GM06990 (cell line): ENCODE data around the gene GRIK4.
"Not testable (repeated sequence)": the region's sequence is repeated elsewhere in the genome, so short reads cannot be mapped to it uniquely, and the experiment has no call there.

Experiments
- DNase-seq: peaks from one replicate; pipeline ENCODE4 v3.0.0-alpha.2; 2011; ENCODE audit not compliant: insufficient read length; ENCODE audit errors: extremely low read depth
- H3K27me3 ChIP-seq: replicated peaks from 2 replicates; pipeline ENCODE4 v1.6.0; 2011; ENCODE audit warnings: low read length; ENCODE audit not compliant: control insufficient read depth, insufficient read depth
- H3K36me3 ChIP-seq: 2 replicates; pipeline ENCODE4 v1.5.1; 2011; ENCODE audit warnings: low read length; ENCODE audit not compliant: control insufficient read depth, insufficient read depth
- H3K4me3 ChIP-seq: replicated peaks from 2 replicates; pipeline ENCODE4 v1.5.1; 2011; ENCODE audit warnings: low read depth, mild to moderate bottlenecking, control low read depth, low read length
- TF ChIP-seq, protein P1 (sequence below): IDR thresholded peaks from 2 replicates; pipeline ENCODE4 v1.5.1; 2011; ENCODE audit warnings: low read length, control low read depth, mild to moderate bottlenecking, inconsistent platforms; ENCODE audit not compliant: insufficient read depth, poor library complexity, severe bottlenecking

Gene GRIK4

DNA sequence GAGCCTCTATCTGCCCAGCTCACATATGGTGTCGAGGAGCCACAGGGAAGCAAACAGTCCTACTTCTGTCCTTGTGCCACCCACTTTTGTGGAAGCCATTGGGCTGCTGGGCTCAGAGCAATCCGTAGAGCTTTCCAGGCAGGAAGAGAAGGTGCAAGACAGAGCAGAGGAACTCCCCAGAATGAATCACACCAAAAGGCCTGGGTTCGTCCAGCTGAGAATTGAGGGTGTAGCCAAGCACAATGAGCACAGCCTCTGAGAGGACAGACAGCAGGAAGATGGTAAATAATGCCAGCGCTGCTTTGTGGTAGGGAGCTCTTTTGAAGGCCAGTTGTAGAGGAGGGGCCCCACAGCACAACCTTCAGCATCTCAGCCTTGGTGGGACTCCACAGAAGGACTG lies 237.8 kb downstream of the GRIK4 start:
- H3K4me3 ChIP-seq: no peak overlapping the region
- H3K36me3 ChIP-seq: no peaks in the 10 kb centered on the region
- no peak for DNase-seq
- TF ChIP-seq, protein P1, sequence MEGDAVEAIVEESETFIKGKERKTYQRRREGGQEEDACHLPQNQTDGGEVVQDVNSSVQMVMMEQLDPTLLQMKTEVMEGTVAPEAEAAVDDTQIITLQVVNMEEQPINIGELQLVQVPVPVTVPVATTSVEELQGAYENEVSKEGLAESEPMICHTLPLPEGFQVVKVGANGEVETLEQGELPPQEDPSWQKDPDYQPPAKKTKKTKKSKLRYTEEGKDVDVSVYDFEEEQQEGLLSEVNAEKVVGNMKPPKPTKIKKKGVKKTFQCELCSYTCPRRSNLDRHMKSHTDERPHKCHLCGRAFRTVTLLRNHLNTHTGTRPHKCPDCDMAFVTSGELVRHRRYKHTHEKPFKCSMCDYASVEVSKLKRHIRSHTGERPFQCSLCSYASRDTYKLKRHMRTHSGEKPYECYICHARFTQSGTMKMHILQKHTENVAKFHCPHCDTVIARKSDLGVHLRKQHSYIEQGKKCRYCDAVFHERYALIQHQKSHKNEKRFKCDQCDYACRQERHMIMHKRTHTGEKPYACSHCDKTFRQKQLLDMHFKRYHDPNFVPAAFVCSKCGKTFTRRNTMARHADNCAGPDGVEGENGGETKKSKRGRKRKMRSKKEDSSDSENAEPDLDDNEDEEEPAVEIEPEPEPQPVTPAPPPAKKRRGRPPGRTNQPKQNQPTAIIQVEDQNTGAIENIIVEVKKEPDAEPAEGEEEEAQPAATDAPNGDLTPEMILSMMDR: no peak
- no peaks in the 10 kb centered on the region for H3K27me3 ChIP-seq

DNA sequence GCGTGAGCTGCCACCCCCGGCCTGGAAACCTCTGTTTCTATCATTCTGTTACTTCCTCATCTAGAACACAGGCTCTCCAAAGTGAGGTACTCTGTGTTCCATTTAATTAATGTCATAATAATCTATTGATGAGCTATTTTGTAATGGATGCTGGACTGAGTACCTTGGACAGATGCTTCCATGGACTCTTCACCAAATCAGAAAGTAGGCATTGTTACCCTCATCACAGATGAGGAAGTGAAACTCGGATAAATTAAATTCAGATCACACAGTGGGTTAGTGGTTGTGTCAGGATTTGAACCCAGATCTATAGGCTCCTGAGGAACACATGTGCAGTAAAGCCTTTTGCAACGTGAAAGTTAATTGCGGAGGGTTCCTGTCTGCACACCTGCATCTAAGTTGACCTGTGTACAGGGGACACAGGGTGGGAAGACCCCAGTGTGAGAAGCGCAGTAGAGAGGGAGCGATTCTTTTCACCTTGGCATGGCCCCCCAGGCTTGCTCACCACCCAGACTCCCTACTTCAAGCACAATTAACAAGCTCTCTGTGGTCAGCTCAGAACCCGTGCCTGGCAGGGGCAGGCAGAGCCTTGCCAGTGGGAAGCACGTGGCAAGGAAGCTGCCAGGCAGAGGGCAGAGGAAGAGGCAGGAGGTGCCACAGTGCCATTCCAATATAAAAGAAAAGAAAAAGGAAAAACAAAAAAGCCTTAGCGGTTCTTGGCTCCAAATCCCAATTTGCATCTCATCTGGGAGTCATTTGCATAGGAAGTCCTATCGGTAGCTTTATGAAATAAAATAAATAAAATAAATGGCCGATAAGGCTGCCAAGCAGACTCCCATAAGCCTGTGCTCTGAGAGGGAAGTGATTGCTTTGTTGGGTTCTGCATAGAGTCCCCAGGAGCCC lies 239.3 kb downstream of the GRIK4 start:
- Histone ChIP-seq H3K27me3 (no peaks in the 10 kb centered on the region), H3K4me3 (no peak overlapping the region), H3K36me3 (no peaks in the 10 kb centered on the region)
- no peak for DNase-seq
- TF ChIP-seq, protein P1: no peak

DNA sequence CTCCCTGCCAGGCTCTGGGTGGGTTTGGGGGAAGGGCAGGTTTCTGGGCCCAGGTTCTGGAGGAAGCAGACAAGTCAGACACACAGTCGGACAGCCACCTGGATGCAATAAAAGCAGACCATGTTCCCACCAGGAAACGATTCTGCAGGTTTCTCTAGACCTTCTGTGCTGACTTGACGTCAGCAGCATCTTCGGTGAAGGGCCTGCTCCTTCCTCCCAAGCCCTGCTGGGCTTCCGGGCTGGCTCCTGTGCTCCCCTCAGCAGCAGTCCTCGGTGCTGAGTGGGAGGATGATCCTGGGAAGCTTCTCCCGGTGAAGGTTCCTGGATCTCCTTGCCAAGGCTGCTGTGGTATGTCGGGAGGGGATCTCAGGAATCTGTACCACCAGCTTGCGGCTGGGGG lies 240.0 kb downstream of the GRIK4 start:
- DNase-seq: no peak
- Histone ChIP-seq H3K4me3 (no peak overlapping the region), H3K27me3 (no peaks in the 10 kb centered on the region), H3K36me3 (no peaks in the 10 kb centered on the region)
- TF ChIP-seq, protein P1: no peak

DNA sequence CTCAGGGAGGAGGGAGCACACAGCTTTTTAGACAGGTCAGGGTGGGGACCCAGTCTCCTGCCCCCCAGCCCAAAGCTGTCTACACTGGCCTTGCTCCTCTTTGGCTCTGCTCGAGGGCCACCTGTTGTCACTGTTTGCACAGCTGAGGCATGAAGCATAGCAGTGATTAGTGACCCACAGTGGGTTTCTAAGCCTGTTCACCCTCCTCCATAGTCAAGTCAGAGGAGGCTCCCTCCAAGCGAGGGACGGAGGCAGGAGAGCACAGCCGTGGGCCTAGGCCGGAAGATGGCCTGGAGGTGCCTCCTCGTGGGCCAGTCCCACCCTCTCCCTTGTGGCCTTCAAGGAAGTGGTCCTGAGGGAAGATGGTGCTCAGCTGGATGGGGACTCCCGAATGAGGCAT lies 241.1 kb downstream of the GRIK4 start:
- Histone ChIP-seq H3K27me3 (no peaks in the 10 kb centered on the region), H3K4me3 (no peak overlapping the region), H3K36me3 (no peaks in the 10 kb centered on the region)
- TF ChIP-seq, protein P1: no peak
- DNase-seq: no peak

DNA sequence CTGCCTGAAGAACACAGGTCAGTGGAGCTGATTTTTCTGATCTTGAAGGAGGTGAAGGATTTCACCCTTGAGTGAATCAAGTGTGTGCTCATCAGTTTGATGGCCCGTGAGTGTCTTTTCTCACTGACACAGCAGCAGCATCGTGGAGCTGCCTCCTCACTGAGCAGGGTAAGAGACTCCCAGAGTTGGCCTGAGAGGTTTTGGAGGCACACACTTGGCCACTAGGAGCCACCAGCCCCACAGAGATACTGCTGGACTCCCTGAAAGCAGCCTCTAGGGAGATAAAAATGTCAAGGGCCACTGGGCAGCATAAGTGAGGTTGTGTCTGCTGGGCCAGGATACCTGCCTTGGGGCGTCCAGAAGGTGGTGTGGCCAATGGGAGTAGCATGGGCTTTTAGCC lies 245.4 kb downstream of the GRIK4 start:
- no peak for DNase-seq
- Histone ChIP-seq H3K36me3 (no peaks in the 10 kb centered on the region), H3K27me3 (no peaks in the 10 kb centered on the region), H3K4me3 (no peak overlapping the region)
- TF ChIP-seq, protein P1: no peak

DNA sequence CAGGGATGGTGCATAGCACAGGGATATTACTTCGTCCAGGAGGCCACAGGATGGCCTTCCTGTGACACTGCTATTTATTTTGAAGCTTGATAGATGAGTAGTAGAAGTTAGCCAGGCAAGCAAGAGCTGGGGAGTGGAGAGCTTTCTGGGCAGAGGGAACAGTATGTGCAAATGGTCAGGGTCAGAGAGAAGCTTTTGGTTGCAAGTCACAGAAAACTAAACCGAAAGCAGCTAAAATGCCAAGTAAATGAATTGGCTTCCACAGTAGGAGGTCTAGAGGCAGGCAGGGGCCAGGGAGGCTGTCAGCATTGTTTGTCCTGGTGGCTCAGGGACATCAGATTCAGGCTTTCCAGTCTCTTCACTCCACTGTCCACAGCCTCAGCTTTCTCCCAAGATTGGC lies 247.5 kb downstream of the GRIK4 start:
- no peak for DNase-seq
- Histone ChIP-seq H3K27me3 (no peaks in the 10 kb centered on the region), H3K4me3 (no peak overlapping the region), H3K36me3 (no peaks in the 10 kb centered on the region)
- TF ChIP-seq, protein P1: no peak

DNA sequence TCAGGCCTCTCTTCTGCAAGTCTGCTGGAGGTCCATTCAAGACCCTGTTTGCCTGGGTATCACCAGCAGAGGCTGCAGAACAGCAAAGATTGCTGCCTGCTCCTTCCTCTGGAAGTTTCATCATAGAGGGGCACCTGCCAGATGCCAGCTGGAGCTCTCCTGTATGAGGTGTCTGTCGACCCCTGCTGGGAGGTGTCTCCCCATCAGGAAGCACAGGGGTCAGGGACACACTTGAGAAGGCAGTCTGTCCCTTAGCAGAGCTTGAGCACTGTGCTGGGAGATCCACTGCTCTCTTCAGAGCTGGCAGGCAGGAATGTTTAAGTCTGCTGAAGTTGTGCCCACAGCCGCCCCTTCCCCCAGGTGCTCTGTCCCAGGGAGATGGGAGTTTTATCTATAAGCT lies 254.2 kb downstream of the GRIK4 start:
- H3K27me3 ChIP-seq, DNase-seq, H3K36me3 ChIP-seq, H3K4me3 ChIP-seq: not testable (repeated sequence)
